SK-N-SH treated with all-trans-retinoic acid at 6 μM for 48 hours (cell line): ENCODE measurements around the gene SLC44A3.

Source experiments
- ATAC-seq: fragments of 200-7000 bp; cut with Tn5 transposase; 3 replicates; pipeline ENCODE4 v1.9.1; 2020; ENCODE audit warnings: mild to moderate bottlenecking, moderate library complexity
- BACH2 ChIP-seq: fragments of 250-450 bp; sonication (Bioruptor Pico); IDR thresholded peaks from 2 replicates; pipeline ENCODE4 v1.9.0; 2021; ENCODE audit warnings: mild to moderate bottlenecking, borderline replicate concordance
- CSDC2 ChIP-seq: fragments of 250-450 bp; sonication (Bioruptor Pico); IDR thresholded peaks from 2 replicates; pipeline ENCODE4 v1.5.0; 2020; ENCODE audit warnings: mild to moderate bottlenecking, moderate library complexity
- ESRRG ChIP-seq: fragments of 250-450 bp; sonication (Bioruptor Pico); IDR thresholded peaks from 2 replicates; pipeline ENCODE4 v1.6.1; 2021; ENCODE audit warnings: mild to moderate bottlenecking
- GLIS3 ChIP-seq: fragments of 250-450 bp; sonication (Bioruptor Pico); IDR thresholded peaks from 2 replicates; pipeline ENCODE4 v1.5.0; 2020; ENCODE audit warnings: mild to moderate bottlenecking, moderate library complexity
- ISL1 ChIP-seq: fragments of 250-450 bp; sonication (Bioruptor Pico); IDR thresholded peaks from 2 replicates; pipeline ENCODE4 v2.1.2; 2022; ENCODE audit warnings: mild to moderate bottlenecking, moderate library complexity
- OSR1 ChIP-seq: fragments of 250-450 bp; sonication (Bioruptor Pico); IDR thresholded peaks from 2 replicates; pipeline ENCODE4 v1.8.0; 2022; ENCODE audit warnings: moderate library complexity, mild to moderate bottlenecking, inconsistent platforms
- PPARA ChIP-seq: fragments of 250-450 bp; sonication (Bioruptor Pico); IDR thresholded peaks from 2 replicates; pipeline ENCODE4 v1.5.0; 2020; ENCODE audit warnings: mild to moderate bottlenecking, borderline replicate concordance
- RARB ChIP-seq: fragments of 250-450 bp; sonication (Bioruptor Pico); IDR thresholded peaks from 2 replicates; pipeline ENCODE4 v1.8.0; 2021; ENCODE audit warnings: mild to moderate bottlenecking, moderate library complexity
- SNAI2 ChIP-seq: fragments of 250-450 bp; sonication (Bioruptor Pico); IDR thresholded peaks from 2 replicates; pipeline ENCODE4 v1.5.0; 2020; ENCODE audit warnings: mild to moderate bottlenecking, moderate library complexity
- ZC3H10 ChIP-seq: fragments of 250-450 bp; sonication (Bioruptor Pico); IDR thresholded peaks from 2 replicates; pipeline ENCODE4 v1.5.1; 2021; ENCODE audit warnings: mild to moderate bottlenecking, moderate library complexity
- ZFP3 ChIP-seq: fragments of 250-450 bp; sonication (Bioruptor Pico); IDR thresholded peaks from 2 replicates; pipeline ENCODE4 v1.5.0; 2020; ENCODE audit warnings: mild to moderate bottlenecking, moderate library complexity
- ZFP30 ChIP-seq: fragments of 450-650 bp; formaldehyde crosslinking; IDR thresholded peaks from 2 replicates; pipeline ENCODE4 v1.5.0; 2022; ENCODE audit warnings: mild to moderate bottlenecking, moderate library complexity
- ZNF565 ChIP-seq: fragments of 450-650 bp; formaldehyde crosslinking; conservative IDR thresholded peaks from 2 replicates; pipeline ENCODE4 v1.5.0; 2020; ENCODE audit warnings: low read depth, mild to moderate bottlenecking, moderate library complexity
- ZNF70 ChIP-seq: fragments of 450-650 bp; formaldehyde crosslinking; IDR thresholded peaks from 2 replicates; pipeline ENCODE4 v1.5.0; 2020; ENCODE audit warnings: mild to moderate bottlenecking, moderate library complexity
- TF ChIP-seq, protein P1 (sequence below): fragments of 250-450 bp; sonication (Bioruptor Pico); IDR thresholded peaks from 2 replicates; pipeline ENCODE4 v1.5.1; 2020; ENCODE audit warnings: low read depth, mild to moderate bottlenecking, moderate library complexity
- TF ChIP-seq, protein P2 (sequence below): fragments of 250-450 bp; sonication (Bioruptor Pico); IDR thresholded peaks from 2 replicates; pipeline ENCODE4 v1.8.0; 2020; ENCODE audit warnings: mild to moderate bottlenecking, moderate library complexity, borderline replicate concordance
- TF ChIP-seq, protein P3 (sequence below): fragments of 250-450 bp; sonication (Bioruptor Pico); IDR thresholded peaks from 2 replicates; pipeline ENCODE4 v1.5.0; 2020; ENCODE audit warnings: mild to moderate bottlenecking, moderate library complexity

SLC44A3 gene, protein sequence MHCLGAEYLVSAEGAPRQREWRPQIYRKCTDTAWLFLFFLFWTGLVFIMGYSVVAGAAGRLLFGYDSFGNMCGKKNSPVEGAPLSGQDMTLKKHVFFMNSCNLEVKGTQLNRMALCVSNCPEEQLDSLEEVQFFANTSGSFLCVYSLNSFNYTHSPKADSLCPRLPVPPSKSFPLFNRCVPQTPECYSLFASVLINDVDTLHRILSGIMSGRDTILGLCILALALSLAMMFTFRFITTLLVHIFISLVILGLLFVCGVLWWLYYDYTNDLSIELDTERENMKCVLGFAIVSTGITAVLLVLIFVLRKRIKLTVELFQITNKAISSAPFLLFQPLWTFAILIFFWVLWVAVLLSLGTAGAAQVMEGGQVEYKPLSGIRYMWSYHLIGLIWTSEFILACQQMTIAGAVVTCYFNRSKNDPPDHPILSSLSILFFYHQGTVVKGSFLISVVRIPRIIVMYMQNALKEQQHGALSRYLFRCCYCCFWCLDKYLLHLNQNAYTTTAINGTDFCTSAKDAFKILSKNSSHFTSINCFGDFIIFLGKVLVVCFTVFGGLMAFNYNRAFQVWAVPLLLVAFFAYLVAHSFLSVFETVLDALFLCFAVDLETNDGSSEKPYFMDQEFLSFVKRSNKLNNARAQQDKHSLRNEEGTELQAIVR

DNA sequence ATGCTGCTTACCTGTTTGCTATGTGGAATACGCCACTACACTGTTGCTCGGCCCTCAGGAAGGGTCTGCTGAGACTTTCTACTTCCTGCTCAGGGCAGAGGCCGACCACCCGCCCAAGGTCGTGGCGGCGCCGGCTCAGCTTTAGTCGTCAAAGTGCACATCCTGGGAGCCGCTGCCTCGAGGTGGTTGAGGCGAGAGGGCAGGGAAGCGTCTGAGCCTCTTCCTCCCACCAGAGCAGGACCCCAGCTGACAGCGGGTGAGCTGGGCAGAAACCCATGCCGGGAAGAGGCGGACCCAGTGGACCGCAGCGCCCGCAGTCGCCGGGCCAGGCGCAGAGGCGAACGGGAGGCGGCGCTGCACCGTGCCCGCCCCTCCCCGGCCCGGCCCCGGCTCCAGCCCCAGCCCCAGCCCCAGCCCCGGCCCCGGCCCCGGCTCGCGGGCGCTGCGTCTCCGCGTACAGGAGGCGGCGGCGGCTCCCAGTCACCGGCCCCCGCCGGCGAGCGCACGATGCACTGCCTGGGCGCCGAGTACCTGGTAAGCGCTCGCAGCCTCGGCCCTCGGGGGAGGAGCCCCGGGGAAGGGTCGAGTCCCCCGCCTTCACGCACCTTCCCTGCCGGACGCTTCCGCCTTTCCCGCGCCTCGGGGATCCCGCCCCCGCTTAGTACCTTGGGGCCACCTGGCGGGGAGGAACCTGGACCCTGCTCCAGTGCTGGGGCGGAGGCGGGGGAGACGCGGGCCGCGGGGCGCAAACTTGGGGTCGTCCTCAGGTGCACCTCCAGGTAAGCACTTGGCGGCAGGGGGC is at the start of gene SLC44A3:
Gene SLC44A3, plus strand, starts transcription at position 413 of the 802 bp plus-strand sequence. Its CDS starts 95 bp downstream, at position 508.
- ATAC-seq, result peak; percentile 98
- TF ChIP-seq ESRRG (CRISPR knock-in tag) (no peak), CSDC2 (no peak), PPARA (CRISPR knock-in tag) (no peak), BACH2 (CRISPR knock-in tag) (no peak), ZNF565 (CRISPR knock-in tag) (no peak), ISL1 (CRISPR knock-in tag) (no peak), ZNF70 (CRISPR knock-in tag) (no peak), ZFP3 (CRISPR knock-in tag) (no peak), ZC3H10 (CRISPR knock-in tag) (no peak), OSR1 (no peak), ZFP30 (no peak)
- TF ChIP-seq, protein P1, sequence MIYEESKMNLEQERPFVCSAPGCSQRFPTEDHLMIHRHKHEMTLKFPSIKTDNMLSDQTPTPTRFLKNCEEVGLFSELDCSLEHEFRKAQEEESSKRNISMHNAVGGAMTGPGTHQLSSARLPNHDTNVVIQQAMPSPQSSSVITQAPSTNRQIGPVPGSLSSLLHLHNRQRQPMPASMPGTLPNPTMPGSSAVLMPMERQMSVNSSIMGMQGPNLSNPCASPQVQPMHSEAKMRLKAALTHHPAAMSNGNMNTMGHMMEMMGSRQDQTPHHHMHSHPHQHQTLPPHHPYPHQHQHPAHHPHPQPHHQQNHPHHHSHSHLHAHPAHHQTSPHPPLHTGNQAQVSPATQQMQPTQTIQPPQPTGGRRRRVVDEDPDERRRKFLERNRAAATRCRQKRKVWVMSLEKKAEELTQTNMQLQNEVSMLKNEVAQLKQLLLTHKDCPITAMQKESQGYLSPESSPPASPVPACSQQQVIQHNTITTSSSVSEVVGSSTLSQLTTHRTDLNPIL (CRISPR knock-in tag), result no peak
- TF ChIP-seq, protein P2, sequence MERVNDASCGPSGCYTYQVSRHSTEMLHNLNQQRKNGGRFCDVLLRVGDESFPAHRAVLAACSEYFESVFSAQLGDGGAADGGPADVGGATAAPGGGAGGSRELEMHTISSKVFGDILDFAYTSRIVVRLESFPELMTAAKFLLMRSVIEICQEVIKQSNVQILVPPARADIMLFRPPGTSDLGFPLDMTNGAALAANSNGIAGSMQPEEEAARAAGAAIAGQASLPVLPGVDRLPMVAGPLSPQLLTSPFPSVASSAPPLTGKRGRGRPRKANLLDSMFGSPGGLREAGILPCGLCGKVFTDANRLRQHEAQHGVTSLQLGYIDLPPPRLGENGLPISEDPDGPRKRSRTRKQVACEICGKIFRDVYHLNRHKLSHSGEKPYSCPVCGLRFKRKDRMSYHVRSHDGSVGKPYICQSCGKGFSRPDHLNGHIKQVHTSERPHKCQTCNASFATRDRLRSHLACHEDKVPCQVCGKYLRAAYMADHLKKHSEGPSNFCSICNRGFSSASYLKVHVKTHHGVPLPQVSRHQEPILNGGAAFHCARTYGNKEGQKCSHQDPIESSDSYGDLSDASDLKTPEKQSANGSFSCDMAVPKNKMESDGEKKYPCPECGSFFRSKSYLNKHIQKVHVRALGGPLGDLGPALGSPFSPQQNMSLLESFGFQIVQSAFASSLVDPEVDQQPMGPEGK (CRISPR knock-in tag), result no peak

DNA sequence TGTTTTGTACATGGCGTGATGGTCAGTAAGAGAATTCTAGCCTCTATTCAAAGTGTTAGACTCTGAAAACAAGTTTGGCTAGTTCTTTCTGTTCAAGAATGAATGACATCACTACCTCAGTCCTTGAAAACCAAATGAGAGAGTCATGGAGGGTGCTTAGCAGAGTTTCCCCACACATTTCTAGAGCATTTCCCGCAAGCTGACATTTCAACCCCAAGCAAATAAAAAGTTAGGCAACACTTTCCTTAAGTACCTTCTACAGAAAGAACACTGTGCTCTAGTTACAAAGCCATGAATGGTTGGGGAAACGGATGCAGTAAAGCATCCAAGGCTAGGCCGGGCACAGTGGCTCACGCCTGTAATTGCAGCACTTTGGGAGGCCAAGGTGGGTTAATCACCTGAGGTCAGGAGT is 47.9 kb upstream of the SLC44A3 start:
- no peak for ATAC-seq
- no peak for TF ChIP-seq ZNF70 (CRISPR knock-in tag)
- TF ChIP-seq SNAI2 (CRISPR knock-in tag), result no peak
- no peak for TF ChIP-seq PPARA (CRISPR knock-in tag)
- no peak for TF ChIP-seq ZFP30
- no peak for TF ChIP-seq ISL1 (CRISPR knock-in tag)
- TF ChIP-seq, protein P2 (CRISPR knock-in tag), result no peak
- TF ChIP-seq GLIS3, result no peak
- TF ChIP-seq, protein P3, sequence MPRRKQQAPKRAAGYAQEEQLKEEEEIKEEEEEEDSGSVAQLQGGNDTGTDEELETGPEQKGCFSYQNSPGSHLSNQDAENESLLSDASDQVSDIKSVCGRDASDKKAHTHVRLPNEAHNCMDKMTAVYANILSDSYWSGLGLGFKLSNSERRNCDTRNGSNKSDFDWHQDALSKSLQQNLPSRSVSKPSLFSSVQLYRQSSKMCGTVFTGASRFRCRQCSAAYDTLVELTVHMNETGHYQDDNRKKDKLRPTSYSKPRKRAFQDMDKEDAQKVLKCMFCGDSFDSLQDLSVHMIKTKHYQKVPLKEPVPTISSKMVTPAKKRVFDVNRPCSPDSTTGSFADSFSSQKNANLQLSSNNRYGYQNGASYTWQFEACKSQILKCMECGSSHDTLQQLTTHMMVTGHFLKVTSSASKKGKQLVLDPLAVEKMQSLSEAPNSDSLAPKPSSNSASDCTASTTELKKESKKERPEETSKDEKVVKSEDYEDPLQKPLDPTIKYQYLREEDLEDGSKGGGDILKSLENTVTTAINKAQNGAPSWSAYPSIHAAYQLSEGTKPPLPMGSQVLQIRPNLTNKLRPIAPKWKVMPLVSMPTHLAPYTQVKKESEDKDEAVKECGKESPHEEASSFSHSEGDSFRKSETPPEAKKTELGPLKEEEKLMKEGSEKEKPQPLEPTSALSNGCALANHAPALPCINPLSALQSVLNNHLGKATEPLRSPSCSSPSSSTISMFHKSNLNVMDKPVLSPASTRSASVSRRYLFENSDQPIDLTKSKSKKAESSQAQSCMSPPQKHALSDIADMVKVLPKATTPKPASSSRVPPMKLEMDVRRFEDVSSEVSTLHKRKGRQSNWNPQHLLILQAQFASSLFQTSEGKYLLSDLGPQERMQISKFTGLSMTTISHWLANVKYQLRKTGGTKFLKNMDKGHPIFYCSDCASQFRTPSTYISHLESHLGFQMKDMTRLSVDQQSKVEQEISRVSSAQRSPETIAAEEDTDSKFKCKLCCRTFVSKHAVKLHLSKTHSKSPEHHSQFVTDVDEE (CRISPR knock-in tag), result no peak
- TF ChIP-seq RARB, result no peak
- no peak for TF ChIP-seq ESRRG (CRISPR knock-in tag)
- TF ChIP-seq ZC3H10 (CRISPR knock-in tag), result no peak
- no peak for TF ChIP-seq BACH2 (CRISPR knock-in tag)
- TF ChIP-seq CSDC2, result no peak
- TF ChIP-seq, all 23 proteins: peak for 0

DNA sequence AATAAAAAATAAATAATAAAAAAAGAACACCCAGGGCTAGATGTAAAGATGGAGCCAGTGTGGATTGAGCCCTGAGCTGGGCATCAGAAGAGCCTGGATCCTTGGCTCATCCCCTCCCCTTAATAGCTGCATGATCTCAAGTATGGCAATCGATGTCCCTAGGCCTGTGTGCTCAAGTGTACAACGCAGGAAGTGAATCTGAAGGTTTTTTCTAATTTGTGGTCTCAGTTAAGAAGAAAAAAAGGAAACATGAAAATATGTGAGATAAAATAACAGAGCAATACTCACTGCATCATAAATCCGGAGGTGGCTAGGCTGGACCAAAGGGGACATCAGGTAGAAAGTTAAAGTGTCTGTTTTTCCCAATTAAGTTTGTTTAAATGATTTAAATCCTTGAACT is 47.3 kb upstream of the SLC44A3 start:
- no peak for TF ChIP-seq ESRRG (CRISPR knock-in tag)
- TF ChIP-seq ZC3H10 (CRISPR knock-in tag), result no peak
- no peak for TF ChIP-seq SNAI2 (CRISPR knock-in tag)
- no peak for TF ChIP-seq ZNF565 (CRISPR knock-in tag)
- no peak for TF ChIP-seq RARB
- no peak for TF ChIP-seq PPARA (CRISPR knock-in tag)
- TF ChIP-seq CSDC2, result no peak
- TF ChIP-seq BACH2 (CRISPR knock-in tag), result no peak
- no peak for ATAC-seq
